ENCODE results near the gene LRIT2.

DNA sequence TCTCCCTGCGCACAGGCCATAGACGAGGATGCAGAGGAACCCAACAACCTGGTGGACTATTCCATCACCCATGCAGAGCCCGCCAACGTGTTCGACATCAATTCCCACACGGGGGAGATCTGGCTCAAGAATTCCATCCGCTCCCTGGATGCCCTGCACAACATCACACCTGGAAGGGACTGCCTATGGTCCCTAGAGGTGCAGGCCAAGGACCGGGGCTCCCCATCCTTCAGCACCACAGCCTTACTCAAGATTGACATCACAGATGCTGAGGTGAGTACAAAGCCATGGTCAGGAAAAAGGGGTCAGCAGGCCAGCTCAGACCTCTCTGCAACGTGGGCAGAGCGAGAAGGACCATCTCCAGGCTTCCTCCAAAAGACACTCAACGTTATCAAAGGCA, 12.3 kb downstream of the LRIT2 start:
- TF ChIP-seq CTCF (conservative IDR thresholded peaks at IDR 0.05; ENCODE audit: low read length) (no peak), EZH2phosphoT487 (IDR thresholded peaks at IDR 0.05; ENCODE audit: borderline replicate concordance) (no peak)

All from Loucy (cell line).